PC-9 (cell line): ENCODE results near the gene PTPRT.

Experiments
- CTCF ChIP-seq: fragments of 200-600 bp; sonication (generic); conservative IDR thresholded peaks from 2 replicates; pipeline ENCODE4 v1.6.1; 2017; ENCODE audit warnings: mixed run types, antibody characterized with exemption, mild to moderate bottlenecking, moderate library complexity
- EZH2 ChIP-seq: fragments of 200-600 bp; sonication (generic); IDR thresholded peaks from 2 replicates; pipeline ENCODE4 v1.8.0; 2017; ENCODE audit warnings: antibody characterized with exemption, low read depth

- no peak for TF ChIP-seq CTCF
- TF ChIP-seq EZH2 = no peak
Measured at GRCh38 chr20:42734660-42735368, 454.9 kb downstream of the PTPRT start.
